ENCODE results near the gene CADPS2. TPM values are rescaled to one million over a fixed set of nuclear protein-coding genes. Genes with fewer than 3 reads are reported as not detected.

The CADPS2 gene
- total RNA-seq, 6 experiments from 2014 or later: 7.6 to 14.7 (median 9.4) TPM

GRCh38 chr7:122893486-122893885 lies 7.2 kb upstream of the CADPS2 start:
- Histone ChIP-seq H3K27ac (no peak overlapping the region), H3K36me3 (no peaks in the 10 kb centered on the region), H3K9me3 (no peaks in the 10 kb centered on the region), H3K27me3 (no peaks in the 10 kb centered on the region), H3K4me1 (no peaks in the 10 kb centered on the region), H3K4me3 (no peak overlapping the region)
- intact Hi-C loops (cut with DNase I): no loop called here
- ATAC-seq (no peak), DNase-seq (no peak)
- WGBS (ENCODE audit: insufficient coverage, low coverage, low lambda C conversion rate, missing lambda C conversion rate): 72% methylated on average over 2 of the region's 2 CpGs
- TF ChIP-seq, protein P1, sequence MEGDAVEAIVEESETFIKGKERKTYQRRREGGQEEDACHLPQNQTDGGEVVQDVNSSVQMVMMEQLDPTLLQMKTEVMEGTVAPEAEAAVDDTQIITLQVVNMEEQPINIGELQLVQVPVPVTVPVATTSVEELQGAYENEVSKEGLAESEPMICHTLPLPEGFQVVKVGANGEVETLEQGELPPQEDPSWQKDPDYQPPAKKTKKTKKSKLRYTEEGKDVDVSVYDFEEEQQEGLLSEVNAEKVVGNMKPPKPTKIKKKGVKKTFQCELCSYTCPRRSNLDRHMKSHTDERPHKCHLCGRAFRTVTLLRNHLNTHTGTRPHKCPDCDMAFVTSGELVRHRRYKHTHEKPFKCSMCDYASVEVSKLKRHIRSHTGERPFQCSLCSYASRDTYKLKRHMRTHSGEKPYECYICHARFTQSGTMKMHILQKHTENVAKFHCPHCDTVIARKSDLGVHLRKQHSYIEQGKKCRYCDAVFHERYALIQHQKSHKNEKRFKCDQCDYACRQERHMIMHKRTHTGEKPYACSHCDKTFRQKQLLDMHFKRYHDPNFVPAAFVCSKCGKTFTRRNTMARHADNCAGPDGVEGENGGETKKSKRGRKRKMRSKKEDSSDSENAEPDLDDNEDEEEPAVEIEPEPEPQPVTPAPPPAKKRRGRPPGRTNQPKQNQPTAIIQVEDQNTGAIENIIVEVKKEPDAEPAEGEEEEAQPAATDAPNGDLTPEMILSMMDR (IDR thresholded peaks at IDR 0.05): no peak
- TF ChIP-seq POLR2A (IDR thresholded peaks at IDR 0.05): no peak

DNA sequence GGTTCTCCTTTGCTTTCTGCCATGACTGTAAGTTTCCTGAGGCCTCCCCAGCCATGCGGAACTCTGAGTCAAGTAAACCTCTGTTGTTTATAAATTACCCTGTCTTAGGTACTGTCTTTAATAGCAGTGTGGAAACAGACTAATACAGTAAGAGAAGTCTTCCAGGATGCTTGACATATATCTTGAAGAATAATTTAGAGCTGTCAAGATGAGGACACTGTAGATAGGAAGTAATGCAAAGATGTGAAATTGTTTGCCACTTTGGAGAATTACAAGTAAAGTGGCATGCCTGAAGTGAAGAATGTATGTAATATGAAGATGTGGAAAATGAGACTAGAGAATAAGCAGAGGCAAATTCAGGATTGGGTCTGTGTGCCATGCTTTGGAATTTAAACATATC lies 2.9 kb upstream of the CADPS2 start:
- DNase-seq (no peak), ATAC-seq (no peak)
- no peaks in the 10 kb centered on the region for H3K36me3 ChIP-seq
- no peak overlapping the region for H3K27ac ChIP-seq
- intact Hi-C loops (cut with DNase I): no loop called here
- no peaks in the 10 kb centered on the region for H3K9me3 ChIP-seq
- 100% methylated on average over 1 of the region's 1 CpG for WGBS (ENCODE audit: insufficient coverage, low coverage, low lambda C conversion rate, missing lambda C conversion rate)
- no peaks in the 10 kb centered on the region for H3K27me3 ChIP-seq
- H3K4me3 ChIP-seq: no peak overlapping the region
- TF ChIP-seq, protein P1 (IDR thresholded peaks at IDR 0.05): no peak
- TF ChIP-seq POLR2A (IDR thresholded peaks at IDR 0.05): no peak
- H3K4me1 ChIP-seq: peaks cover 0 to 8% (median 3%) of the 10 kb centered on the region in 4 donors

DNA sequence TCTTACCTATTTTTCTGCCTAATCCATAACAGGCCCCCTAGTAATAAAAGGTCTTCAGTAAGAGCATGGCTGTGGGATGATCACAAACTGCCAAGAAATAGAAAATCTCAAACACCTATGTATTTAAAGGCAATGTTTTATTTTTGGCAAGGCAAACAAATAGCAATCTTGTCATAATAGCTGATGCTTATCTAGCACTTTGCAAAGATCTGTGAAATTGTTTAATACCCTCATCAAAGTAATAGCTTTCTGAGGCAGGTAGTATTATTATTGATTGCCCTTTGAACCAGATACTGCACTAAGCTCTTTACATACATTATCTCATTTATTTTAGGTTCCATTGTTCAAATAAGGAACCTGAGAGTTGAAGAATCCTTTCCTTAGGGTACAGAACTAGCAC lies 1.6 kb upstream of the CADPS2 start:
- no peaks in the 10 kb centered on the region for H3K27me3 ChIP-seq
- H3K27ac ChIP-seq: no peak overlapping the region
- no peak overlapping the region for H3K4me3 ChIP-seq
- no peaks in the 10 kb centered on the region for H3K9me3 ChIP-seq
- intact Hi-C loops (cut with DNase I): no loop called here
- ATAC-seq: no peak
- TF ChIP-seq POLR2A (IDR thresholded peaks at IDR 0.05): no peak
- TF ChIP-seq, protein P1 (IDR thresholded peaks at IDR 0.05): no peak
- no peaks in the 10 kb centered on the region for H3K36me3 ChIP-seq
- H3K4me1 ChIP-seq: peaks cover 0 to 19% (median 7%) of the 10 kb centered on the region in 4 donors
- no peak for DNase-seq

- peaks cover 0 to 19% (median 7%) of the 10 kb centered on the region in 4 donors for H3K4me1 ChIP-seq
- no peaks in the 10 kb centered on the region for H3K27me3 ChIP-seq
- TF ChIP-seq, protein P1 (IDR thresholded peaks at IDR 0.05): peak in 3 of 4 donors; percentile 9 to 36 (median 28)
- TF ChIP-seq POLR2A (IDR thresholded peaks at IDR 0.05): no peak
- H3K4me3 ChIP-seq: peak overlapping the region; percentile 79 to 81 (median 80)
- H3K36me3 ChIP-seq: no peaks in the 10 kb centered on the region
- H3K9me3 ChIP-seq: no peaks in the 10 kb centered on the region
- DNase-seq (peak; percentile 78 to 81 (median 80)), ATAC-seq (peak; percentile 67 to 73 (median 68))
- 0% methylated on average over 12 of the region's 12 CpGs for WGBS (ENCODE audit: insufficient coverage, low coverage, low lambda C conversion rate, missing lambda C conversion rate)
- intact Hi-C loops (cut with DNase I): no loop called here
- H3K27ac ChIP-seq: peak overlapping the region; percentile 90 to 93 (median 92)
Observed at GRCh38 chr7:122887198-122887597, 938 bp upstream of the CADPS2 start.

Measured in right lobe of liver (tissue), 6 donors.